Stimulated activated CD8-positive, alpha-beta memory T cell treated with anti-CD3 and anti-CD28 coated beads, Interleukin-7, amount 100 ng/mL, for 48 hours (primary cell): Measurements from ENCODE around the gene RDH11.
A peak's percentile ranks its signal among the peaks of the same experiment; 100 is the strongest.
"Not testable (repeated sequence)": the region's sequence is repeated elsewhere in the genome, so short reads cannot be mapped to it uniquely, and the experiment has no call there.

ENCODE experiments used
- DNase-seq, 2 donors: peaks; one replicate each; pipeline ENCODE4 v3.0.0-alpha.2; 2020; ENCODE audit warnings: low read depth in 1 of 2; ENCODE audit errors: extremely low read depth in 1 of 2

Gene RDH11

GRCh38 chr14:67695394-67695949 lies at the start of gene RDH11:
RDH11 (minus strand) TSS chr14:67695764; CDS start chr14:67695703, 61 bp downstream.
- peak; percentile 50 to 82 for DNase-seq

GRCh38 chr14:67744046-67744445 lies 48.5 kb upstream of the RDH11 start:
- no peak for DNase-seq

GRCh38 chr14:67738740-67739504 lies 43.4 kb upstream of the RDH11 start:
- no peak for DNase-seq

GRCh38 chr14:67736771-67737170 lies 41.2 kb upstream of the RDH11 start:
- DNase-seq = no peak

- no peak for DNase-seq
Observed at GRCh38 chr14:67735336-67736147, 40.0 kb upstream of the RDH11 start.

- no peak for DNase-seq
Observed at GRCh38 chr14:67734675-67735074, 39.1 kb upstream of the RDH11 start.

- DNase-seq = no peak
Observed at GRCh38 chr14:67733616-67734015, 38.1 kb upstream of the RDH11 start.

- no peak for DNase-seq
Observed at GRCh38 chr14:67729072-67729885, 33.7 kb upstream of the RDH11 start.

- DNase-seq = no peak
Observed at GRCh38 chr14:67728258-67728657, 32.7 kb upstream of the RDH11 start.

GRCh38 chr14:67727361-67727760 lies 31.8 kb upstream of the RDH11 start:
- DNase-seq = no peak

- DNase-seq = no peak
Observed at GRCh38 chr14:67725171-67725570, 29.6 kb upstream of the RDH11 start.

- no peak for DNase-seq
Observed at GRCh38 chr14:67722293-67722692, 26.7 kb upstream of the RDH11 start.

GRCh38 chr14:67721875-67722274 lies 26.3 kb upstream of the RDH11 start:
- no peak for DNase-seq

GRCh38 chr14:67719866-67720265 lies 24.3 kb upstream of the RDH11 start:
- no peak for DNase-seq

GRCh38 chr14:67719385-67719784 lies 23.8 kb upstream of the RDH11 start:
- DNase-seq = not testable (repeated sequence)

GRCh38 chr14:67718265-67718664 lies 22.7 kb upstream of the RDH11 start:
- no peak for DNase-seq

- no peak for DNase-seq
Observed at GRCh38 chr14:67717048-67717447, 21.5 kb upstream of the RDH11 start.

- DNase-seq = no peak
Observed at GRCh38 chr14:67710209-67710608, 14.6 kb upstream of the RDH11 start.

- not testable (repeated sequence) for DNase-seq
Observed at GRCh38 chr14:67709796-67710195, 14.2 kb upstream of the RDH11 start.

GRCh38 chr14:67709346-67709745 lies 13.8 kb upstream of the RDH11 start:
- DNase-seq = not testable (repeated sequence)

- no peak for DNase-seq
Observed at GRCh38 chr14:67705211-67705610, 9.6 kb upstream of the RDH11 start.
